Measurements from ENCODE around the gene TSHZ2. TPM values are rescaled to one million over a fixed set of nuclear protein-coding genes. Genes with fewer than 3 reads are reported as not detected.

The TSHZ2 gene
- total and polyA plus RNA-seq, 9 of the 15 experiments (the other 6 are each of a cell fraction or from before 2014, with no cell fraction given) = 0.03 to 0.20 (median 0.05) TPM; not detected in 4

GRCh38 chr20:53080969-53081871, 109.1 kb downstream of the TSHZ2 start (continued):
- TF ChIP-seq E2F8 (IDR thresholded peaks at IDR 0.05; ENCODE audit: low read depth, partially characterized antibody) (no peak), PRMT5 (CRISPR knock-in tag; IDR thresholded peaks at IDR 0.05) (no peak), TOE1 (IDR thresholded peaks at IDR 0.05; ENCODE audit: borderline replicate concordance) (no peak), TOE1 (CRISPR knock-in tag; IDR thresholded peaks at IDR 0.05; ENCODE audit: borderline replicate concordance, low read depth) (no peak), SIX5 (IDR thresholded peaks at IDR 0.05; ENCODE audit: borderline replicate concordance in 1 of 2, insufficient read depth in 1 of 2, low read depth in 1 of 2, low read length in 2 of 2) (no peak), NFRKB (IDR thresholded peaks at IDR 0.05; ENCODE audit: low read depth) (no peak), ZNF395 (CRISPR knock-in tag; IDR thresholded peaks at IDR 0.05) (no peak), CXXC5 (CRISPR knock-in tag; IDR thresholded peaks at IDR 0.05) (no peak), HDAC6 (IDR thresholded peaks at IDR 0.05; ENCODE audit: low read depth, low read length) (no peak), ZSCAN29 (IDR thresholded peaks at IDR 0.05) (no peak)
- TF ChIP-seq, protein P1, sequence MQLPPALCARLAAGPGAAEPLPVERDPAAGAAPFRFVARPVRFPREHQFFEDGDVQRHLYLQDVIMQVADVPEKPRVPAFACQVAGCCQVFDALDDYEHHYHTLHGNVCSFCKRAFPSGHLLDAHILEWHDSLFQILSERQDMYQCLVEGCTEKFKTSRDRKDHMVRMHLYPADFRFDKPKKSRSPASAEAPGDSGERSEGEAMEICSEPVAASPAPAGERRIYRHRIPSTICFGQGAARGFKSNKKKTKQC (CRISPR knock-in tag; IDR thresholded peaks at IDR 0.05) = no peak
- TF ChIP-seq, protein P2, sequence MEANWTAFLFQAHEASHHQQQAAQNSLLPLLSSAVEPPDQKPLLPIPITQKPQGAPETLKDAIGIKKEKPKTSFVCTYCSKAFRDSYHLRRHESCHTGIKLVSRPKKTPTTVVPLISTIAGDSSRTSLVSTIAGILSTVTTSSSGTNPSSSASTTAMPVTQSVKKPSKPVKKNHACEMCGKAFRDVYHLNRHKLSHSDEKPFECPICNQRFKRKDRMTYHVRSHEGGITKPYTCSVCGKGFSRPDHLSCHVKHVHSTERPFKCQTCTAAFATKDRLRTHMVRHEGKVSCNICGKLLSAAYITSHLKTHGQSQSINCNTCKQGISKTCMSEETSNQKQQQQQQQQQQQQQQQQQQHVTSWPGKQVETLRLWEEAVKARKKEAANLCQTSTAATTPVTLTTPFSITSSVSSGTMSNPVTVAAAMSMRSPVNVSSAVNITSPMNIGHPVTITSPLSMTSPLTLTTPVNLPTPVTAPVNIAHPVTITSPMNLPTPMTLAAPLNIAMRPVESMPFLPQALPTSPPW (CRISPR knock-in tag; IDR thresholded peaks at IDR 0.05) = no peak
